T-helper 1 cell treated with Interleukin-12 subunit alpha and Interleukin-12 subunit beta and Interleukin-4 antibody, amounts not matched to agents 30 μg/mL and 1 μg/mL, for 36 hours (primary cell): Measurements from ENCODE around the gene TUNAR.

Source experiments
- H3K27ac Mint-ChIP-seq: one replicate; pipeline ENCODE4 v1.8.0; 2021; ENCODE audit warnings: mild to moderate bottlenecking, mixed read lengths
- H3K27me3 Mint-ChIP-seq: one replicate; pipeline ENCODE4 v1.8.0; 2021; ENCODE audit warnings: low read depth, mixed read lengths
- H3K36me3 Mint-ChIP-seq: one replicate; pipeline ENCODE4 v1.8.0; 2021; ENCODE audit warnings: low read depth, mixed read lengths
- H3K4me1 Mint-ChIP-seq: one replicate; pipeline ENCODE4 v1.8.0; 2021; ENCODE audit warnings: low read depth, mixed read lengths
- H3K4me3 Mint-ChIP-seq: one replicate; pipeline ENCODE4 v1.8.0; 2021; ENCODE audit warnings: mild to moderate bottlenecking, moderate library complexity, mixed read lengths
- H3K9me3 Mint-ChIP-seq: one replicate; pipeline ENCODE4 v1.8.0; 2021; ENCODE audit warnings: mixed read lengths

The TUNAR gene

GRCh38 chr14:95876761-95877538 is at the start of gene TUNAR:
Gene TUNAR (plus strand): TSS chr14:95876832.
- no peaks in the 10 kb centered on the region for H3K36me3 Mint-ChIP-seq
- H3K27ac Mint-ChIP-seq, result no peak within 1 kb of the TSS
- H3K27me3 Mint-ChIP-seq, result peaks cover 56% of the 10 kb centered on the region
- no peak within 1 kb of the TSS for H3K4me3 Mint-ChIP-seq
- no peaks in the 10 kb centered on the region for H3K4me1 Mint-ChIP-seq
- H3K9me3 Mint-ChIP-seq, result no peaks in the 10 kb centered on the region

GRCh38 chr14:95828649-95829265 is 47.9 kb upstream of the TUNAR start:
- H3K36me3 Mint-ChIP-seq, result no peaks in the 10 kb centered on the region
- H3K9me3 Mint-ChIP-seq, result no peaks in the 10 kb centered on the region
- H3K27ac Mint-ChIP-seq, result no peak overlapping the region
- H3K27me3 Mint-ChIP-seq, result peaks cover 5% of the 10 kb centered on the region
- H3K4me3 Mint-ChIP-seq, result no peak overlapping the region
- H3K4me1 Mint-ChIP-seq, result no peaks in the 10 kb centered on the region

GRCh38 chr14:95829321-95829720 is 47.3 kb upstream of the TUNAR start:
- Mint-ChIP-seq H3K4me3 (no peak overlapping the region), H3K36me3 (no peaks in the 10 kb centered on the region), H3K27ac (no peak overlapping the region), H3K9me3 (no peaks in the 10 kb centered on the region), H3K27me3 (peaks cover 5% of the 10 kb centered on the region), H3K4me1 (no peaks in the 10 kb centered on the region)

- H3K27me3 Mint-ChIP-seq, result peaks cover 5% of the 10 kb centered on the region
- no peaks in the 10 kb centered on the region for H3K4me1 Mint-ChIP-seq
- H3K4me3 Mint-ChIP-seq, result no peak overlapping the region
- no peaks in the 10 kb centered on the region for H3K36me3 Mint-ChIP-seq
- no peak overlapping the region for H3K27ac Mint-ChIP-seq
- no peaks in the 10 kb centered on the region for H3K9me3 Mint-ChIP-seq
Measured at GRCh38 chr14:95830386-95830785, 46.2 kb upstream of the TUNAR start.

- no peak overlapping the region for H3K27ac Mint-ChIP-seq
- peaks cover 5% of the 10 kb centered on the region for H3K27me3 Mint-ChIP-seq
- no peaks in the 10 kb centered on the region for H3K36me3 Mint-ChIP-seq
- no peaks in the 10 kb centered on the region for H3K9me3 Mint-ChIP-seq
- H3K4me1 Mint-ChIP-seq, result no peaks in the 10 kb centered on the region
- H3K4me3 Mint-ChIP-seq, result no peak overlapping the region
Measured at GRCh38 chr14:95831041-95831440, 45.6 kb upstream of the TUNAR start.

- Mint-ChIP-seq H3K9me3 (no peaks in the 10 kb centered on the region), H3K36me3 (no peaks in the 10 kb centered on the region), H3K4me1 (no peaks in the 10 kb centered on the region), H3K4me3 (no peak overlapping the region), H3K27me3 (peaks cover 5% of the 10 kb centered on the region), H3K27ac (no peak overlapping the region)
Measured at GRCh38 chr14:95831468-95831867, 45.2 kb upstream of the TUNAR start.

GRCh38 chr14:95832012-95832411 is 44.6 kb upstream of the TUNAR start:
- Mint-ChIP-seq H3K36me3 (no peaks in the 10 kb centered on the region), H3K4me3 (no peak overlapping the region), H3K27me3 (peaks cover 5% of the 10 kb centered on the region), H3K27ac (no peak overlapping the region), H3K4me1 (no peaks in the 10 kb centered on the region), H3K9me3 (no peaks in the 10 kb centered on the region)

- H3K4me3 Mint-ChIP-seq, result no peak overlapping the region
- no peaks in the 10 kb centered on the region for H3K36me3 Mint-ChIP-seq
- peaks cover 5% of the 10 kb centered on the region for H3K27me3 Mint-ChIP-seq
- no peaks in the 10 kb centered on the region for H3K4me1 Mint-ChIP-seq
- H3K9me3 Mint-ChIP-seq, result peaks cover 4% of the 10 kb centered on the region
- no peak overlapping the region for H3K27ac Mint-ChIP-seq
Measured at GRCh38 chr14:95833429-95833828, 43.2 kb upstream of the TUNAR start.

GRCh38 chr14:95834496-95834895 is 42.1 kb upstream of the TUNAR start:
- peaks cover 4% of the 10 kb centered on the region for H3K9me3 Mint-ChIP-seq
- H3K4me3 Mint-ChIP-seq, result no peak overlapping the region
- H3K36me3 Mint-ChIP-seq, result no peaks in the 10 kb centered on the region
- no peaks in the 10 kb centered on the region for H3K4me1 Mint-ChIP-seq
- no peak overlapping the region for H3K27ac Mint-ChIP-seq
- peaks cover 5% of the 10 kb centered on the region for H3K27me3 Mint-ChIP-seq

GRCh38 chr14:95835121-95835730 is 41.4 kb upstream of the TUNAR start:
- Mint-ChIP-seq H3K27ac (no peak overlapping the region), H3K4me3 (no peak overlapping the region), H3K9me3 (peaks cover 4% of the 10 kb centered on the region), H3K36me3 (no peaks in the 10 kb centered on the region), H3K4me1 (no peaks in the 10 kb centered on the region), H3K27me3 (peaks cover 5% of the 10 kb centered on the region)

- Mint-ChIP-seq H3K9me3 (peaks cover 4% of the 10 kb centered on the region), H3K4me3 (no peak overlapping the region), H3K4me1 (no peaks in the 10 kb centered on the region), H3K27me3 (no peaks in the 10 kb centered on the region), H3K36me3 (no peaks in the 10 kb centered on the region), H3K27ac (no peak overlapping the region)
Measured at GRCh38 chr14:95838862-95839261, 37.8 kb upstream of the TUNAR start.

GRCh38 chr14:95840094-95840700 is 36.4 kb upstream of the TUNAR start:
- H3K4me1 Mint-ChIP-seq, result no peaks in the 10 kb centered on the region
- peaks cover 4% of the 10 kb centered on the region for H3K9me3 Mint-ChIP-seq
- no peaks in the 10 kb centered on the region for H3K36me3 Mint-ChIP-seq
- H3K27ac Mint-ChIP-seq, result no peak overlapping the region
- H3K27me3 Mint-ChIP-seq, result no peaks in the 10 kb centered on the region
- no peak overlapping the region for H3K4me3 Mint-ChIP-seq

- no peaks in the 10 kb centered on the region for H3K36me3 Mint-ChIP-seq
Measured at GRCh38 chr14:95841668-95842067, 35.0 kb upstream of the TUNAR start.

GRCh38 chr14:95849761-95850160 is 26.9 kb upstream of the TUNAR start:
- H3K27ac Mint-ChIP-seq, result no peak overlapping the region
- H3K36me3 Mint-ChIP-seq, result no peaks in the 10 kb centered on the region
- no peak overlapping the region for H3K4me3 Mint-ChIP-seq
- H3K4me1 Mint-ChIP-seq, result no peaks in the 10 kb centered on the region
- H3K27me3 Mint-ChIP-seq, result peaks cover 11% of the 10 kb centered on the region
- H3K9me3 Mint-ChIP-seq, result no peaks in the 10 kb centered on the region

More at GRCh38 chr14:95841668-95842067, 35.0 kb upstream of the TUNAR start:
- Mint-ChIP-seq H3K4me3 (no peak overlapping the region), H3K9me3 (peaks cover 4% of the 10 kb centered on the region), H3K27me3 (no peaks in the 10 kb centered on the region), H3K4me1 (no peaks in the 10 kb centered on the region), H3K27ac (no peak overlapping the region)

- Mint-ChIP-seq H3K4me3 (no peak overlapping the region), H3K4me1 (no peaks in the 10 kb centered on the region), H3K9me3 (no peaks in the 10 kb centered on the region), H3K27ac (no peak overlapping the region), H3K36me3 (no peaks in the 10 kb centered on the region), H3K27me3 (peaks cover 11% of the 10 kb centered on the region)
Measured at GRCh38 chr14:95850429-95850828, 26.2 kb upstream of the TUNAR start.
